Neural cell (in vitro differentiated cells): ENCODE results near the gene ERC2. TPM values are rescaled to one million over a fixed set of nuclear protein-coding genes. Genes with fewer than 3 reads are reported as not detected.

Experiments
- H2AFZ ChIP-seq: fragments of 200-600, 300-800 bp; sonication (generic), shearing (Covaris generic); 2 replicates; pipeline ENCODE4 v1.6.0; 2014; ENCODE audit warnings: low read depth, mild to moderate bottlenecking, antibody characterized with exemption, low read length, moderate library complexity
- H3F3A ChIP-seq: fragments of 200-600 bp; shearing (Covaris generic); 2 replicates; pipeline ENCODE4 v1.6.1; 2016; ENCODE audit warnings: mild to moderate bottlenecking, moderate library complexity, mixed read lengths, antibody characterized with exemption, low read length; ENCODE audit not compliant: insufficient read depth, poor library complexity, severe bottlenecking
- H3K27ac ChIP-seq: fragments of 200-600, 300-800 bp; sonication (generic), shearing (Covaris generic); 2 replicates; pipeline ENCODE4 v1.5.1; 2014; ENCODE audit warnings: mild to moderate bottlenecking, low read length, moderate library complexity
- H3K27me3 ChIP-seq: fragments of 300-800, 200-600 bp; sonication (generic), shearing (Covaris generic); 2 replicates; pipeline ENCODE4 v1.6.0; 2014; ENCODE audit warnings: mild to moderate bottlenecking, low read depth, low read length, moderate library complexity; ENCODE audit not compliant: insufficient read depth
- H3K36me3 ChIP-seq: fragments of 300-800, 200-600 bp; sonication (generic), shearing (Covaris generic); 2 replicates; pipeline ENCODE4 v1.5.1; 2014; ENCODE audit warnings: mild to moderate bottlenecking, antibody characterized with exemption, low read length, moderate library complexity; ENCODE audit not compliant: insufficient read depth
- H3K4me2 ChIP-seq: fragments of 300-800, 200-600 bp; sonication (generic), shearing (Covaris generic); 2 replicates; pipeline ENCODE4 v1.6.0; 2014; ENCODE audit warnings: mild to moderate bottlenecking, low read length
- H3K4me3 ChIP-seq: fragments of 300-800, 200-600 bp; sonication (generic), shearing (Covaris generic); 2 replicates; pipeline ENCODE4 v1.5.1; 2014; ENCODE audit warnings: mild to moderate bottlenecking, low read length, moderate library complexity
- H3K79me2 ChIP-seq: fragments of 200-600 bp; shearing (Covaris generic); replicated peaks from 2 replicates; pipeline ENCODE4 v1.6.0; 2014; ENCODE audit warnings: mild to moderate bottlenecking, low read length, moderate library complexity; ENCODE audit not compliant: insufficient read depth
- H3K9ac ChIP-seq: fragments of 300-800, 200-600 bp; sonication (generic), shearing (Covaris generic); 2 replicates; pipeline ENCODE4 v1.6.1; 2016; ENCODE audit warnings: mild to moderate bottlenecking, low read length, mixed read lengths
- H3K9me2 ChIP-seq: fragments of 200-600 bp; shearing (Covaris generic); 2 replicates; pipeline ENCODE4 v1.6.1; 2016; ENCODE audit warnings: mild to moderate bottlenecking, low read length, mixed read lengths; ENCODE audit not compliant: insufficient read depth
- H3K9me3 ChIP-seq: fragments of 200-600, 300-800 bp; sonication (generic), shearing (Covaris generic); 2 replicates; pipeline ENCODE4 v1.6.1; 2016; ENCODE audit warnings: mild to moderate bottlenecking, mixed run types, low read length, moderate library complexity, mixed read lengths
- H4K20me1 ChIP-seq: fragments of 200-600 bp; shearing (Covaris generic); 2 replicates; pipeline ENCODE4 v1.6.1; 2016; ENCODE audit warnings: mild to moderate bottlenecking, mixed run types; ENCODE audit not compliant: insufficient read depth
- EP300 ChIP-seq: fragments of 450-650 bp; conservative IDR thresholded peaks from 2 replicates; pipeline ENCODE4 v1.6.1; 2014; ENCODE audit warnings: antibody characterized with exemption, mild to moderate bottlenecking, moderate library complexity; ENCODE audit not compliant: poor library complexity, severe bottlenecking
- EZH2 ChIP-seq: fragments of 200-600, 300-800 bp; shearing (Covaris generic), sonication (generic); IDR thresholded peaks from 2 replicates; pipeline ENCODE4 v1.6.1; 2014; ENCODE audit warnings: antibody characterized with exemption, low read length, borderline replicate concordance, mild to moderate bottlenecking; ENCODE audit not compliant: insufficient read depth, poor library complexity, severe bottlenecking
- MXI1 ChIP-seq: fragments of 450-650 bp; conservative IDR thresholded peaks from 2 replicates; pipeline ENCODE4 v1.6.1; 2014; ENCODE audit warnings: antibody characterized with exemption, mild to moderate bottlenecking; ENCODE audit not compliant: poor library complexity, severe bottlenecking
- POLR2AphosphoS5 ChIP-seq: IDR thresholded peaks from 2 replicates; pipeline ENCODE4 v1.6.1; 2012
- RAD21 ChIP-seq: fragments of 450-650 bp; conservative IDR thresholded peaks from 2 replicates; pipeline ENCODE4 v1.6.1; 2014; ENCODE audit warnings: antibody characterized with exemption, mild to moderate bottlenecking, moderate library complexity
- SMC3 ChIP-seq: fragments of 450-650 bp; conservative IDR thresholded peaks from 2 replicates; pipeline ENCODE4 v1.6.1; 2014; ENCODE audit warnings: antibody characterized with exemption, mild to moderate bottlenecking, moderate library complexity; ENCODE audit not compliant: poor library complexity
- TAF1 ChIP-seq: IDR thresholded peaks from 2 replicates; pipeline ENCODE4 v1.6.1; 2012; ENCODE audit warnings: low read depth
- polyA plus RNA-seq: library from polyadenylated mRNA; depleted of rRNA; stranded (reverse); fragments of >200 nt; gene quantifications from 2 replicates; pipeline ENCODE4 v1.2.3, GENCODE V29; 2014
- TF ChIP-seq, protein P1 (sequence below): IDR thresholded peaks from 2 replicates; pipeline ENCODE4 v1.6.1; 2012; ENCODE audit warnings: borderline replicate concordance
- TF ChIP-seq, protein P2 (sequence below): fragments of 450-650 bp; IDR thresholded peaks from 2 replicates; pipeline ENCODE4 v1.5.1; 2014; ENCODE audit warnings: antibody characterized with exemption, mild to moderate bottlenecking, moderate library complexity; ENCODE audit not compliant: poor library complexity, severe bottlenecking

Gene ERC2
- polyA plus RNA-seq, 1 donor from 2014 or later, result 60.4 TPM

DNA sequence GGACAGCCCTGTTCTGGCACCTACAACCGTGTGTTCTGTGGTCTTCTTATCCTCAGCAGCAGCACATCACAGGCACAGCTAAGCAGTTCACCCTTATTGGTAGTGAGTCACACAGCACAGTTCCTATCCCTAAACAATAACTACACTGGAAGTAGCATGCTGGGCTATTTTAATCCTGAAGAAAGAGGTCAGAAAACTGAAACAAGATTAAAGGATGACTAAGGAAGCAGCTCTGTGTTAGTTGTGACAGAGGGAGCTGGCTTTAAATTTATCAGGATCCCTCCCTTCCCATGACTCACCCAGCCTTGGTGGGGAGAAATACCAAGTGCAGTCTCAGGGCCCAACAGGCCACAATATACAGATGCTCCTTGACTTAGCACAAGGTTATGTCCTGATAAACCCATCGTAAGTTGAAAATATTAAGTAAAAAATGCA, 144.3 kb downstream of the ERC2 start:
- no peaks in the 10 kb centered on the region for H3K27me3 ChIP-seq
- no peak overlapping the region for H3K4me2 ChIP-seq

DNA sequence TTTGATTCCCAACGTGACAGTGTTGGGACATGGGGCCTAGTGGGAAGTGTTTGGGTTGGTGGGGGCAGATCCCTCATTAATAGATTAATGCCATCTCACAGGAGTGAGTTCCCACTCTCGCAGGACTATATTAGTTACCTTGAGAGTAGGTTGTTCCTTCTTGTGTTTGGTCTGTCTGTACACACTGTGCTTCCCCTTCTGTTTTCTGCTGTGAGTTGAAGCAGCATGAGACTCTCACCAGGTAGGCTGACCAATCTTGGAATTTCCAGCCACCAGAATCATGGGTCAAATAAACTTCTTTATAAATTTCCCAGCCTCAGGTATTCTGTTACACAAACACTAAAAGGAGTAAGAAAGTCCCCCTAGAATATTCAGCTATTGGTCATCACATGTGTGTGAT, 145.4 kb downstream of the ERC2 start:
- Histone ChIP-seq H3K27me3 (no peaks in the 10 kb centered on the region), H3K9me3 (no peaks in the 10 kb centered on the region), H3K79me2 (no peaks in the 10 kb centered on the region), H3K36me3 (no peaks in the 10 kb centered on the region), H2AFZ (no peak overlapping the region), H3K4me2 (no peak overlapping the region), H3K4me3 (no peak overlapping the region), H3F3A (no peaks in the 10 kb centered on the region), H3K9ac (no peak overlapping the region), H3K9me2 (no peaks in the 10 kb centered on the region), H4K20me1 (no peaks in the 10 kb centered on the region), H3K27ac (no peak overlapping the region)
- no peak for TF ChIP-seq MXI1
- TF ChIP-seq, protein P1, sequence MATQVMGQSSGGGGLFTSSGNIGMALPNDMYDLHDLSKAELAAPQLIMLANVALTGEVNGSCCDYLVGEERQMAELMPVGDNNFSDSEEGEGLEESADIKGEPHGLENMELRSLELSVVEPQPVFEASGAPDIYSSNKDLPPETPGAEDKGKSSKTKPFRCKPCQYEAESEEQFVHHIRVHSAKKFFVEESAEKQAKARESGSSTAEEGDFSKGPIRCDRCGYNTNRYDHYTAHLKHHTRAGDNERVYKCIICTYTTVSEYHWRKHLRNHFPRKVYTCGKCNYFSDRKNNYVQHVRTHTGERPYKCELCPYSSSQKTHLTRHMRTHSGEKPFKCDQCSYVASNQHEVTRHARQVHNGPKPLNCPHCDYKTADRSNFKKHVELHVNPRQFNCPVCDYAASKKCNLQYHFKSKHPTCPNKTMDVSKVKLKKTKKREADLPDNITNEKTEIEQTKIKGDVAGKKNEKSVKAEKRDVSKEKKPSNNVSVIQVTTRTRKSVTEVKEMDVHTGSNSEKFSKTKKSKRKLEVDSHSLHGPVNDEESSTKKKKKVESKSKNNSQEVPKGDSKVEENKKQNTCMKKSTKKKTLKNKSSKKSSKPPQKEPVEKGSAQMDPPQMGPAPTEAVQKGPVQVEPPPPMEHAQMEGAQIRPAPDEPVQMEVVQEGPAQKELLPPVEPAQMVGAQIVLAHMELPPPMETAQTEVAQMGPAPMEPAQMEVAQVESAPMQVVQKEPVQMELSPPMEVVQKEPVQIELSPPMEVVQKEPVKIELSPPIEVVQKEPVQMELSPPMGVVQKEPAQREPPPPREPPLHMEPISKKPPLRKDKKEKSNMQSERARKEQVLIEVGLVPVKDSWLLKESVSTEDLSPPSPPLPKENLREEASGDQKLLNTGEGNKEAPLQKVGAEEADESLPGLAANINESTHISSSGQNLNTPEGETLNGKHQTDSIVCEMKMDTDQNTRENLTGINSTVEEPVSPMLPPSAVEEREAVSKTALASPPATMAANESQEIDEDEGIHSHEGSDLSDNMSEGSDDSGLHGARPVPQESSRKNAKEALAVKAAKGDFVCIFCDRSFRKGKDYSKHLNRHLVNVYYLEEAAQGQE, result no peak
- no peak for TF ChIP-seq EZH2
- TF ChIP-seq TAF1, result no peak
- TF ChIP-seq POLR2AphosphoS5, result no peak
- no peak for TF ChIP-seq SMC3
- TF ChIP-seq RAD21, result no peak

More for the DNA sequence above, 144.3 kb downstream of the ERC2 start:
- no peaks in the 10 kb centered on the region for H4K20me1 ChIP-seq
- TF ChIP-seq, protein P2, sequence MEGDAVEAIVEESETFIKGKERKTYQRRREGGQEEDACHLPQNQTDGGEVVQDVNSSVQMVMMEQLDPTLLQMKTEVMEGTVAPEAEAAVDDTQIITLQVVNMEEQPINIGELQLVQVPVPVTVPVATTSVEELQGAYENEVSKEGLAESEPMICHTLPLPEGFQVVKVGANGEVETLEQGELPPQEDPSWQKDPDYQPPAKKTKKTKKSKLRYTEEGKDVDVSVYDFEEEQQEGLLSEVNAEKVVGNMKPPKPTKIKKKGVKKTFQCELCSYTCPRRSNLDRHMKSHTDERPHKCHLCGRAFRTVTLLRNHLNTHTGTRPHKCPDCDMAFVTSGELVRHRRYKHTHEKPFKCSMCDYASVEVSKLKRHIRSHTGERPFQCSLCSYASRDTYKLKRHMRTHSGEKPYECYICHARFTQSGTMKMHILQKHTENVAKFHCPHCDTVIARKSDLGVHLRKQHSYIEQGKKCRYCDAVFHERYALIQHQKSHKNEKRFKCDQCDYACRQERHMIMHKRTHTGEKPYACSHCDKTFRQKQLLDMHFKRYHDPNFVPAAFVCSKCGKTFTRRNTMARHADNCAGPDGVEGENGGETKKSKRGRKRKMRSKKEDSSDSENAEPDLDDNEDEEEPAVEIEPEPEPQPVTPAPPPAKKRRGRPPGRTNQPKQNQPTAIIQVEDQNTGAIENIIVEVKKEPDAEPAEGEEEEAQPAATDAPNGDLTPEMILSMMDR, result no peak
- no peak for TF ChIP-seq SMC3
- no peak for TF ChIP-seq MXI1
- H3K79me2 ChIP-seq, result no peaks in the 10 kb centered on the region
- H3K9ac ChIP-seq, result no peak overlapping the region
- no peaks in the 10 kb centered on the region for H3F3A ChIP-seq
- H3K4me3 ChIP-seq, result no peak overlapping the region
- no peak overlapping the region for H3K27ac ChIP-seq
- no peak overlapping the region for H2AFZ ChIP-seq
- H3K36me3 ChIP-seq, result no peaks in the 10 kb centered on the region
- no peaks in the 10 kb centered on the region for H3K9me3 ChIP-seq
- H3K9me2 ChIP-seq, result no peaks in the 10 kb centered on the region

DNA sequence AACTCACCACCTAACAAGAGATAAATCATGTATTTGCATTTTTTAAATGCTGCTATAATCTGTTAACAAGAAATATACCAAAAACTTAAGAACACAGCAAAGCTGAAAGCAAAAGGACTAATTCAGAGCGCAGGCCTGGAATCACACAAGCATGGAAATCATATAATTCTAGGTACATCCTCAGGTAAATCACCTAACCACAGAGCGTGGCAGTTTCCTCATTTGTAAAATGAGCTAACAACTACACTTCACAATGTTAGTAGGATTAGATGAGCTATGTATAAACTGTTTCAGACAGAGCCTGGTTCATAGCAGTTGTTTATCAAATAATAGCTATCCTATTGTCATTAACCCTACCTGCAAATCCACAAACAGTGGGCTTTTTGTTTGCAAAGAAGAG, 146.4 kb downstream of the ERC2 start:
- no peaks in the 10 kb centered on the region for H3K9me3 ChIP-seq
- no peaks in the 10 kb centered on the region for H4K20me1 ChIP-seq
- H3F3A ChIP-seq, result no peaks in the 10 kb centered on the region
- H3K27me3 ChIP-seq, result no peaks in the 10 kb centered on the region
- H3K9me2 ChIP-seq, result no peaks in the 10 kb centered on the region
- no peak overlapping the region for H3K4me3 ChIP-seq
- H3K4me2 ChIP-seq, result no peak overlapping the region
- no peaks in the 10 kb centered on the region for H3K36me3 ChIP-seq
- no peaks in the 10 kb centered on the region for H3K79me2 ChIP-seq
- TF ChIP-seq, protein P2, result no peak
- TF ChIP-seq, protein P1, result no peak
- TF ChIP-seq POLR2AphosphoS5 (no peak), RAD21 (no peak), MXI1 (no peak), EZH2 (no peak), TAF1 (no peak), SMC3 (no peak), EP300 (no peak)
- H3K9ac ChIP-seq, result no peak overlapping the region
- H3K27ac ChIP-seq, result no peak overlapping the region
- no peak overlapping the region for H2AFZ ChIP-seq
